SK-N-SH (cell line): ENCODE data around the gene NR2F6.

Source experiments
- EP300 ChIP-seq, 2 experiments: IDR thresholded peaks; 2 replicates each; pipeline versions ENCODE4 v1.4.0 to v1.6.1; 2012; ENCODE audit warnings: borderline replicate concordance in 1 of 2, low read depth in 1 of 2, low read length in 1 of 2
- GABPA ChIP-seq: IDR thresholded peaks from 2 replicates; pipeline ENCODE4 v1.4.0; 2012; ENCODE audit warnings: low read depth, mild to moderate bottlenecking
- GATA2 ChIP-seq: sonication (generic); formaldehyde crosslinking; IDR thresholded peaks from 2 replicates; pipeline ENCODE4 v1.5.0; 2020; ENCODE audit warnings: mild to moderate bottlenecking, missing genetic modification reagents
- NFIC ChIP-seq: IDR thresholded peaks from 2 replicates; pipeline ENCODE4 v1.4.0; 2012; ENCODE audit warnings: borderline replicate concordance
- POLR2AphosphoS5 ChIP-seq: IDR thresholded peaks from 2 replicates; pipeline ENCODE4 v1.6.1; 2012; ENCODE audit warnings: low read depth, low read length
- RXRA ChIP-seq: IDR thresholded peaks from 2 replicates; pipeline ENCODE4 v1.4.0; 2012; ENCODE audit warnings: low read depth, mild to moderate bottlenecking, borderline replicate concordance
- SIN3A ChIP-seq: IDR thresholded peaks from 2 replicates; pipeline ENCODE4 v1.6.1; 2012; ENCODE audit warnings: low read depth, mild to moderate bottlenecking, low read length, moderate library complexity, borderline replicate concordance
- SMC3 ChIP-seq: IDR thresholded peaks from 2 replicates; pipeline ENCODE4 v1.6.1; 2012; ENCODE audit warnings: low read depth, low read length, improper control_type of control experiment
- TF ChIP-seq, protein P1 (sequence below): fragments of 200-600 bp; sonication (generic); IDR thresholded peaks from 2 replicates; pipeline ENCODE4 v1.6.1; 2017; ENCODE audit warnings: antibody characterized with exemption, mild to moderate bottlenecking, moderate library complexity
- TF ChIP-seq, protein P2 (sequence below): IDR thresholded peaks from 2 replicates; pipeline ENCODE4 v1.4.0; 2012; ENCODE audit warnings: low read depth
- TF ChIP-seq, protein P3 (sequence below): IDR thresholded peaks from 2 replicates; pipeline ENCODE4 v1.6.1; 2012; ENCODE audit warnings: mild to moderate bottlenecking, low read depth, low read length, moderate library complexity

DNA sequence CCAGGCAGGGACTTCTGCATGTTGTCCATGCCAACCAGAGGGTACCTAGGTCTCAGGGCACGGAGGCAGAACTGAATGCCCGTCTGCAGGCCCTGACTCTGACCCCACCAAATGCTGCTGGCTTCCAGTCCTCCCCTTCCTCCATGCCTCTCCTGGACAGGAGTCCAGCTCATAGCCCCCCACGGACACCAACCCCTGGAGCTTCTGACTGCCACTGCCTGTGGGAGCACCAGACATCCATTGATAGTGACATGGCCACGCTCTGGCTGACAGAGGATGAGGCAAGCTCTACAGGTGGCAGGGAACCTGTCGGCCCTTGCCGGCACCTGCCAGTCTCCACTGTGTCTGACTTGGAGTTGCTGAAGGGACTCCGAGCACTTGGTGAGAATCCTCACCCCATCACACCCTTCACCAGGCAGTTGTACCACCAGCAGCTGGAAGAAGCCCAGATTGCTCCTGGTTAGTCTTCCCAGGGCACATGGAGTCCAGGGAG, 37.8 kb upstream of the NR2F6 start:
- no peak for TF ChIP-seq EP300 (IDR thresholded peaks at IDR 0.05; ENCODE audit: borderline replicate concordance in 1 of 2, low read depth in 1 of 2, low read length in 1 of 2)
- no peak for TF ChIP-seq GABPA
- TF ChIP-seq, protein P1, sequence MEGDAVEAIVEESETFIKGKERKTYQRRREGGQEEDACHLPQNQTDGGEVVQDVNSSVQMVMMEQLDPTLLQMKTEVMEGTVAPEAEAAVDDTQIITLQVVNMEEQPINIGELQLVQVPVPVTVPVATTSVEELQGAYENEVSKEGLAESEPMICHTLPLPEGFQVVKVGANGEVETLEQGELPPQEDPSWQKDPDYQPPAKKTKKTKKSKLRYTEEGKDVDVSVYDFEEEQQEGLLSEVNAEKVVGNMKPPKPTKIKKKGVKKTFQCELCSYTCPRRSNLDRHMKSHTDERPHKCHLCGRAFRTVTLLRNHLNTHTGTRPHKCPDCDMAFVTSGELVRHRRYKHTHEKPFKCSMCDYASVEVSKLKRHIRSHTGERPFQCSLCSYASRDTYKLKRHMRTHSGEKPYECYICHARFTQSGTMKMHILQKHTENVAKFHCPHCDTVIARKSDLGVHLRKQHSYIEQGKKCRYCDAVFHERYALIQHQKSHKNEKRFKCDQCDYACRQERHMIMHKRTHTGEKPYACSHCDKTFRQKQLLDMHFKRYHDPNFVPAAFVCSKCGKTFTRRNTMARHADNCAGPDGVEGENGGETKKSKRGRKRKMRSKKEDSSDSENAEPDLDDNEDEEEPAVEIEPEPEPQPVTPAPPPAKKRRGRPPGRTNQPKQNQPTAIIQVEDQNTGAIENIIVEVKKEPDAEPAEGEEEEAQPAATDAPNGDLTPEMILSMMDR, result no peak
- no peak for TF ChIP-seq SIN3A
- TF ChIP-seq, protein P2, sequence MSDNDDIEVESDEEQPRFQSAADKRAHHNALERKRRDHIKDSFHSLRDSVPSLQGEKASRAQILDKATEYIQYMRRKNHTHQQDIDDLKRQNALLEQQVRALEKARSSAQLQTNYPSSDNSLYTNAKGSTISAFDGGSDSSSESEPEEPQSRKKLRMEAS, result no peak
- no peak for TF ChIP-seq RXRA
- no peak for TF ChIP-seq SMC3
- TF ChIP-seq NFIC, result no peak
- no peak for TF ChIP-seq POLR2AphosphoS5
- TF ChIP-seq GATA2 (CRISPR knock-in tag), result no peak
- TF ChIP-seq, protein P3, sequence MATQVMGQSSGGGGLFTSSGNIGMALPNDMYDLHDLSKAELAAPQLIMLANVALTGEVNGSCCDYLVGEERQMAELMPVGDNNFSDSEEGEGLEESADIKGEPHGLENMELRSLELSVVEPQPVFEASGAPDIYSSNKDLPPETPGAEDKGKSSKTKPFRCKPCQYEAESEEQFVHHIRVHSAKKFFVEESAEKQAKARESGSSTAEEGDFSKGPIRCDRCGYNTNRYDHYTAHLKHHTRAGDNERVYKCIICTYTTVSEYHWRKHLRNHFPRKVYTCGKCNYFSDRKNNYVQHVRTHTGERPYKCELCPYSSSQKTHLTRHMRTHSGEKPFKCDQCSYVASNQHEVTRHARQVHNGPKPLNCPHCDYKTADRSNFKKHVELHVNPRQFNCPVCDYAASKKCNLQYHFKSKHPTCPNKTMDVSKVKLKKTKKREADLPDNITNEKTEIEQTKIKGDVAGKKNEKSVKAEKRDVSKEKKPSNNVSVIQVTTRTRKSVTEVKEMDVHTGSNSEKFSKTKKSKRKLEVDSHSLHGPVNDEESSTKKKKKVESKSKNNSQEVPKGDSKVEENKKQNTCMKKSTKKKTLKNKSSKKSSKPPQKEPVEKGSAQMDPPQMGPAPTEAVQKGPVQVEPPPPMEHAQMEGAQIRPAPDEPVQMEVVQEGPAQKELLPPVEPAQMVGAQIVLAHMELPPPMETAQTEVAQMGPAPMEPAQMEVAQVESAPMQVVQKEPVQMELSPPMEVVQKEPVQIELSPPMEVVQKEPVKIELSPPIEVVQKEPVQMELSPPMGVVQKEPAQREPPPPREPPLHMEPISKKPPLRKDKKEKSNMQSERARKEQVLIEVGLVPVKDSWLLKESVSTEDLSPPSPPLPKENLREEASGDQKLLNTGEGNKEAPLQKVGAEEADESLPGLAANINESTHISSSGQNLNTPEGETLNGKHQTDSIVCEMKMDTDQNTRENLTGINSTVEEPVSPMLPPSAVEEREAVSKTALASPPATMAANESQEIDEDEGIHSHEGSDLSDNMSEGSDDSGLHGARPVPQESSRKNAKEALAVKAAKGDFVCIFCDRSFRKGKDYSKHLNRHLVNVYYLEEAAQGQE, result no peak
